Middle frontal gyrus (tissue), 1 donor: Measurements from ENCODE around the gene ZNF808.
"Not testable (repeated sequence)": the region's sequence is repeated elsewhere in the genome, so short reads cannot be mapped to it uniquely, and the experiment has no call there.

Source experiments
- DNase-seq: peaks from one replicate; pipeline ENCODE4 v3.0.0-alpha.2; 2015; ENCODE audit warnings: low spot score; ENCODE audit errors: extremely low spot score

The ZNF808 gene

DNA sequence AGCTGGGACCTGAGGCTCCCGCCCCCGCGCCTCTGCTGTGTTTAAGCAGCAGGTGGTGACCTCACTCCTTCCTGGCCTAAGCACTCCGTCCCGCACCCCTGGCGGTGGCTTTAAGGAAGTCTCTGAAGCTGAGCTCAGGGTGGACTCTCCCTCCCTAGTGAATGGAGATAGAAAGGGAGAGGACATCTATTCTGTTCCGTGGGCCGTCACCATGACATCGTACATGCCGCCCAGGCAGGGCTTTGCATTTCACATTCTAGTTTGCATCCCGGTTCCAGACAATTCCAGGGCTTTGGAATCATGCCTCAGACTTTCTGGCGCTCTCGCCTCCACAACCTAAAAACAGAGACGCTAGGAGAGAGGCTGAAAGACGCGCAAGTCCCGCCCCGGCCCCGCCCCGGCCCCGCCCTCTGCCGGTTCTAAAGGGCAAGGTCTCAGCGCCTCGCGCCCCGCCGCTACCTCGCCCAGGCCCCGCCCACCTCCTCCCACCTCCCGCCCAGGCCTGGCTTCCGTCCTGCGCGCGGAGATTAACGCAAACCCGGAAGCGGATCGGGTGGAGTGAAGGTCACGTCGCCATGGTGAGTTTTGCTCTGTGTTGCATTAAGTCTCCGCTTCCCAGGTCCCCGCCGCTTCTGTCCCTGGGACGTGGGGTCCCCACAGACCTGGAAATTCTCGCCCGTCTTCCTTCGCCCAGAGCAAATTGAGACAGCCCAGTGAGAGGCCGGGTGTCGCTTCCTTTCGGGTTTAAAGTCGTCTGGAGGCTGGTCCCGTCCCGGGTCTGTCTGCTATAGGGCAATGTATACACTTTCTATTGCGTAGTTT lies at the start of gene ZNF808:
Gene ZNF808, plus strand, starts transcription at position 535 of the 822 bp plus-strand sequence. CDS start 15,617 bp downstream, outside the sequence.
- peak; percentile 70 for DNase-seq

DNA sequence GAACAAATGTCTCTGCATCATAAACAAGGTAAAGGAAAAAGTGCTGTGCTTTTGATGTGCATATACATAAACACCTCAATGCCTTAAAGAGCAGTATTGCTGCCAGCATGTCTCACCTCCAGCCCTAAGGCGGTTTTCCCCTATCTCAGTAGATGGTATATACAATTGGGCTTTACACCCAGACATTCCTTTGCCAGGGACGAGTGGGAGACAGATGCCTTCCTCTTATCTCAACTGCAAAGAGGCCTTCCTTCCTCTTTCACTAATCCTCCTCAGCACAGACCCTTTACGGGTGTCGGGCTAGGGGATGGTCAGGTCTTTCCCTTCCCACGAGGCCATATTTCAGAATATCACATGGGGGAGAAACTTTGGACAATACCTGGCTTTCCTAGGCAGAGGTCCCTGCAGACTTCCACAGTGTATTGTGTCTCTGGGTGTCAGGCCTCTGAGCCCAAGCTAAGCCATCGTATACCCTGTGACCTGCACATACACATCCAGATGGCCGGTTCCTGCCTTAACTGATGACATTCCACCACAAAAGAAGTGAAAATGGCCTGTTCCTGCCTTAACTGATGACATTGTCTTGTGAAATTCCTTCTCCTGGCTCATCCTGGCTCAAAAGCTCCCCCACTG lies 43.2 kb upstream of the ZNF808 start:
- DNase-seq, result not testable (repeated sequence)

- not testable (repeated sequence) for DNase-seq
Measured at GRCh38 chr19:52485064-52485463, 42.4 kb upstream of the ZNF808 start.

- not testable (repeated sequence) for DNase-seq
Measured at GRCh38 chr19:52485561-52486240, 41.8 kb upstream of the ZNF808 start.

- DNase-seq, result no peak
Measured at GRCh38 chr19:52492201-52492993, 35.1 kb upstream of the ZNF808 start.

GRCh38 chr19:52492994-52493470 lies 34.4 kb upstream of the ZNF808 start:
- DNase-seq, result no peak

DNA sequence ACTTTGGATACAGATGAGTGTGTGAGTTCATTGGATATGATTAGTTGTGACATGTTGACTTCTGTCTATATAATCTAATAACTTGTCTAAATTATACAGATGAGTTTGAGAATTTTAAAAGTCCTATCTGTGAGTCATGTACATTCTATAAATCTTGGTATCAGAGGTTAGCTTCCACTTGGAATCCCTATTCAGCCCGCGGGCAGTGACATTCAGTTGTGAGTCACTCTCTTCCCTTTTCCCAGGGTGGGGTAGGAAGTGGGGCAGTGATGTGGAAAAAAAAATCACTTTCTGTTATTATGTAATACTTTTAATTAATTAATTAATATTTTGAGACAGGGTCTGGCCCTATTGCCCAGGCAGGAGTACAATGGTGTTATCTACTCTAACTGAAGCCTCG lies 33.0 kb upstream of the ZNF808 start:
- no peak for DNase-seq

GRCh38 chr19:52498571-52498970 lies 28.9 kb upstream of the ZNF808 start:
- no peak for DNase-seq

GRCh38 chr19:52500474-52500873 lies 27.0 kb upstream of the ZNF808 start:
- DNase-seq, result not testable (repeated sequence)

GRCh38 chr19:52500991-52501390 lies 26.5 kb upstream of the ZNF808 start:
- DNase-seq, result not testable (repeated sequence)

DNA sequence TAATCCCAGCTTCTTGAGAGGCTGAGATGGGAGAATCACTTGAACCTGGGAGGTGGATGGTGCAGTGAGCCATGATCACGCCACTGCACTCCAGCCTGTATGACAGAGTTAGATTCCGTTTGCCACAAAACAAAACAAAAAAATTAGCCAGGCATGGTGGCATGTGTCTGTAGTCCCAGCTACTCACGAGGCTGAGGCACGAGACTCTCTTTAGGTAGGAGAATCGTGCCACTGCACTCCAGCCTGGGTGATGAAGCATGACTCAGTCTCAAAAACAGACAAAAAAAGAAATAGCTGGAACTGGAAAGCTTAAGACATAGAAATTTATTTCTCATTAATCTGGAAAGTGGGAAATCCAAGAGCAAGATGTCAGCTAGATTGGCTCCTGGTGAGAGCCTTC lies 20.2 kb upstream of the ZNF808 start:
- no peak for DNase-seq

GRCh38 chr19:52516191-52516590 lies 11.3 kb upstream of the ZNF808 start:
- no peak for DNase-seq

- no peak for DNase-seq
Measured at GRCh38 chr19:52518646-52519045, 8.8 kb upstream of the ZNF808 start.

DNA sequence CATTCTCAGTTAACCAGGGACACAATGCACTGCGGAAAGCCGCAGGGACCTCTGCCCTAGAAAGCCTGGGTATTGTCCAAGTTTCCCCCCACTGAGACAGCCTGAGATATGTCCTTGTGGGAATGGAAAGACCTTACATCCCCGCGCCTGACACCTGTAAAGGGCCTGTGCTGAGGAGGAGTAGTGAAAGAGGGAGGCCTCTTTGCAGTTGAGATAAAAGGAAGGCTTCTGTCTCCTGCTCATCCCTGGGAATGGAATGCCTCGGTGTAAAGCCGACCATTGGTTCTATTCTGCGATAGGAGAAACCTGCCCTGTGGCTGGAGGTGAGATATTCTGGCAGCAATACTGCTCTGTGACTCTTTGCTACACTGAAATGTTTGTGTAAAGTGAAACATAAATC lies 8.3 kb upstream of the ZNF808 start:
- DNase-seq, result not testable (repeated sequence)

DNA sequence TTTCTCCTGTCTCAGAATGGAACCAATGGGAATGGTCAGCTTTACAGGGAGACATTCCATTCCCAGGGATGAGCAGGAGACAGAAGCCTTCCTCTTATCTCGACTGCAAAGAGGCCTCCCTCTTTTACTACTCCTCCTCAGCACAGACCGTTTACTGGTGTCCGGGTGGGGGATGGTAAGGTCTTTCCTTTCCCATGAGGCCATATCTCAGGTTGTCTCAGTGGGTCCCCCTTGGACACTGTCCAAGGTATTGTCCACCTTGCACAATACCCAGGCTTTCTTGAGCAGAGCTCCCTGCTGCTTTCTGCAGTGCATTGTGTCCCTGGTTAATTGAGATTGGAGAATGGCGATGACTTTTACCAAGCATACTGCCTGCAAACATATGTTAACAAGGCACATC lies 7.5 kb upstream of the ZNF808 start:
- DNase-seq, result no peak

- DNase-seq, result no peak
Measured at GRCh38 chr19:52522551-52522950, 4.9 kb upstream of the ZNF808 start.

- no peak for DNase-seq
Measured at GRCh38 chr19:52524086-52524485, 3.4 kb upstream of the ZNF808 start.

GRCh38 chr19:52527956-52528351 lies 486 bp downstream of the ZNF808 start:
- DNase-seq, result no peak

- DNase-seq, result no peak
Measured at GRCh38 chr19:52532480-52532879, 5.0 kb downstream of the ZNF808 start.

- DNase-seq, result no peak
Measured at GRCh38 chr19:52533901-52534300, 6.4 kb downstream of the ZNF808 start.

- DNase-seq, result not testable (repeated sequence)
Measured at GRCh38 chr19:52535385-52535770, 7.9 kb downstream of the ZNF808 start.
